HG03045 (cell line): ENCODE measurements around the gene LRRN4CL.
A peak's percentile ranks its signal among the peaks of the same experiment; 100 is the strongest.
"Not testable (repeated sequence)": the region's sequence is repeated elsewhere in the genome, so short reads cannot be mapped to it uniquely, and the experiment has no call there.

Experiments
- ATAC-seq: cut with Tn5 transposase; IDR thresholded peaks from one replicate; pipeline ENCODE4 v1.9.1; 2021; ENCODE audit warnings: mild to moderate bottlenecking, moderate library complexity; ENCODE audit not compliant: unreplicated experiment

Gene LRRN4CL

GRCh38 chr11:62689421-62690183, at the start of gene LRRN4CL:
Gene LRRN4CL (minus strand): TSS chr11:62689530. CDS start chr11:62688508, 1,022 bp downstream.
- no peak for ATAC-seq

- no peak for ATAC-seq
Observed at GRCh38 chr11:62737196-62737595, 47.9 kb upstream of the LRRN4CL start.

- no peak for ATAC-seq
Observed at GRCh38 chr11:62732830-62733229, 43.5 kb upstream of the LRRN4CL start.

- not testable (repeated sequence) for ATAC-seq
Observed at GRCh38 chr11:62730076-62730475, 40.7 kb upstream of the LRRN4CL start.

- ATAC-seq: peak; percentile 26
Observed at GRCh38 chr11:62728171-62728988, 39.0 kb upstream of the LRRN4CL start, which contains the start of gene TTC9C. Gene TTC9C (plus strand): TSS chr11:62728486. CDS start chr11:62728849, 363 bp downstream.

GRCh38 chr11:62727872-62728170, 38.5 kb upstream of the LRRN4CL start:
- ATAC-seq: peak; percentile 53

- ATAC-seq: peak; percentile 72
Observed at GRCh38 chr11:62727165-62727871, 38.0 kb upstream of the LRRN4CL start, which contains the start of gene HNRNPUL2. Gene HNRNPUL2 (minus strand): TSS chr11:62727457. CDS start chr11:62727156, 301 bp downstream.

- no peak for ATAC-seq
Observed at GRCh38 chr11:62726915-62727164, 37.5 kb upstream of the LRRN4CL start.

GRCh38 chr11:62726156-62726914, 37.0 kb upstream of the LRRN4CL start:
- peak; percentile 3 for ATAC-seq

GRCh38 chr11:62725646-62726045, 36.3 kb upstream of the LRRN4CL start:
- no peak for ATAC-seq

GRCh38 chr11:62724171-62724570, 34.8 kb upstream of the LRRN4CL start:
- ATAC-seq: no peak

GRCh38 chr11:62721994-62722393, 32.7 kb upstream of the LRRN4CL start:
- no peak for ATAC-seq

GRCh38 chr11:62719302-62719978, 30.1 kb upstream of the LRRN4CL start:
- no peak for ATAC-seq

- no peak for ATAC-seq
Observed at GRCh38 chr11:62716816-62717215, 27.5 kb upstream of the LRRN4CL start.

GRCh38 chr11:62716206-62716605, 26.9 kb upstream of the LRRN4CL start:
- no peak for ATAC-seq

GRCh38 chr11:62715150-62716130, 26.1 kb upstream of the LRRN4CL start:
- no peak for ATAC-seq

- ATAC-seq: no peak
Observed at GRCh38 chr11:62713343-62713742, 24.0 kb upstream of the LRRN4CL start.

GRCh38 chr11:62712861-62713260, 23.5 kb upstream of the LRRN4CL start:
- no peak for ATAC-seq

- ATAC-seq: no peak
Observed at GRCh38 chr11:62712276-62712812, 23.0 kb upstream of the LRRN4CL start.
